Natural killer cell (primary cell): ENCODE measurements around the gene ERBB4. TPM values are rescaled to one million over a fixed set of nuclear protein-coding genes. Genes with fewer than 3 reads are reported as not detected.

Source experiments
- ATAC-seq, 3 donors: fragments of 150-1000 bp in 2 of 3; fragments of 200-7000 bp in 1 of 3; cut with Tn5 transposase; 1 replicate in 1 of 3; 2 replicates in 2 of 3; pipeline ENCODE4 v1.10.0; 2021; ENCODE audit warnings: mild to moderate bottlenecking in 2 of 3, moderate library complexity in 2 of 3
- DNase-seq, 2 donors: peaks; one replicate each; pipeline versions ENCODE4 v3.0.0 to v3.0.0-alpha.2; 2013 to 2021; ENCODE audit warnings: mixed read lengths in 1 of 2
- H3K27ac ChIP-seq: one replicate; pipeline ENCODE4 v1.5.1; 2013; ENCODE audit warnings: mild to moderate bottlenecking, low read length
- H3K27me3 ChIP-seq: one replicate; pipeline ENCODE4 v1.6.1; 2013; ENCODE audit warnings: low read length; ENCODE audit not compliant: control insufficient read depth, insufficient read depth
- H3K36me3 ChIP-seq: one replicate; pipeline ENCODE4 v1.6.1; 2013; ENCODE audit warnings: low read length; ENCODE audit not compliant: control insufficient read depth, insufficient read depth
- H3K4me1 ChIP-seq: one replicate; pipeline ENCODE4 v1.6.1; 2013; ENCODE audit warnings: low read length; ENCODE audit not compliant: control insufficient read depth, insufficient read depth
- H3K4me3 ChIP-seq: one replicate; pipeline ENCODE4 v1.5.1; 2013; ENCODE audit warnings: low read length
- H3K9me3 ChIP-seq: one replicate; pipeline ENCODE4 v1.6.1; 2013; ENCODE audit warnings: low read length; ENCODE audit not compliant: control insufficient read depth, insufficient read depth
- H3K27ac Mint-ChIP-seq, 2 donors: one replicate each; pipeline ENCODE4 v1.8.0; 2022; ENCODE audit warnings: mild to moderate bottlenecking in 2 of 2, mixed read lengths in 2 of 2, moderate library complexity in 1 of 2
- H3K27me3 Mint-ChIP-seq, 2 donors: one replicate each; pipeline ENCODE4 v1.8.0; 2022; ENCODE audit warnings: low read depth in 2 of 2, mixed read lengths in 2 of 2
- H3K36me3 Mint-ChIP-seq: one replicate; pipeline ENCODE4 v1.8.0; 2022; ENCODE audit warnings: mixed read lengths
- H3K4me1 Mint-ChIP-seq, 2 donors: one replicate each; pipeline ENCODE4 v1.8.0; 2022; ENCODE audit warnings: mixed read lengths in 2 of 2
- H3K4me3 Mint-ChIP-seq: one replicate; pipeline ENCODE4 v1.8.0; 2022; ENCODE audit warnings: mild to moderate bottlenecking, moderate library complexity, mixed read lengths
- H3K9me3 Mint-ChIP-seq, 2 donors: one replicate each; pipeline ENCODE4 v1.8.0; 2022; ENCODE audit warnings: mixed read lengths in 2 of 2
- WGBS: methylation state at CpG from one replicate; pipeline ENCODE4 v1.1.7; 2013; ENCODE audit warnings: missing lambda C conversion rate; ENCODE audit not compliant: insufficient coverage; 5-methylcytosine and 5-hydroxymethylcytosine counted together
- intact Hi-C: fragments of 100-400 bp; cut with micrococcal nuclease; formaldehyde crosslinking; loops from one replicate; pipeline ENCODE4 v1.14.2; 2022
- total RNA-seq, 4 donors: library from RNA; stranded (reverse); fragments of 120-200 nt in 1 of 4; gene quantifications; one replicate each; pipeline versions ENCODE4 v1.2.3 to v1.2.4, GENCODE V29; 2013 to 2022
- TF ChIP-seq, protein P1 (sequence below): fragments of 200-600 bp; IDR thresholded peaks from one replicate; pipeline ENCODE4 v1.8.0; 2022; ENCODE audit warnings: antibody characterized with exemption

The ERBB4 gene
- total RNA-seq, 3 donors from 2014 or later (not counting 1 experiment from before 2014, with no cell fraction given) = 0.08 TPM; not detected in 2

DNA sequence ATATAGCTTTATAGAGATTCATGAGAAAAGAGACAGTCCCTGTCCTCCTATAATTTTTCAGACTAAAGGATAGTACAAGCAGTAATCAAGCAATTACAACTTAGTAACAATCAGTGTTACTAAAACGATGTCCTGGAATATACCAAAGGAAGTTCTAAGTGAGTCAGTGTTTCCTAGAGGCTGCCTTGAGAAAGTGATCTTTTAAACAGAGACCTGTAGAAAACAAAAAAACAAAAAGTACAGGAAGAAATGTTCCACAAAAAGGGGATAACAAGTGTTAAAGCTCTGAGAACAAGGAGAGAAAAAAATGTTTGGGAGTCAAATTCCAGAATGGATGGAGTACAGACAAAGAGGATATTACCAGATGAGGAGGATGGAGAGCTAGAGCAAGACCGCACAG lies 556.4 kb downstream of the ERBB4 start:
- no peak for DNase-seq
- H3K27ac Mint-ChIP-seq = no peak overlapping the region

DNA sequence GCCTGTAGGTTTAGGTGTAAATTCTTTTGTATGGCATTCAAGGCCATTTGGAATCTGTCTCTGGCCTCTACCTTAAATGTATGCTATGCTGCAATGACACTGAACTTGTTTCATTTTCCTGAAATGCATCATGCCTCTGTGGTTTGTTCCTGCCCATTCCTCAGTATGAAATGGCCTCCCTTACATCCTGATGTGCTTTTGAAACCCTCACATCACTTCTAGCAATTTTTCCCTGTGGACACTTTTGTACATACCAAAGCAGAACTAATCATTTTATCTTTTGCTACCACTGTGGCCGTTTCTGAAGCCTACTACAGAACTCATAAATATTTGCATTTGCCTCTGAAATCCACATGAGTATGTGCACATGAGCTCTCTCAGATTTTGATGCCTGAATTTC lies 557.2 kb downstream of the ERBB4 start:
- no peaks in the 10 kb centered on the region for H3K4me1 ChIP-seq
- 42% methylated on average over 1 of the region's 1 CpG for WGBS
- no peak overlapping the region for H3K27ac ChIP-seq
- no peak for ATAC-seq
- H3K36me3 ChIP-seq = no peaks in the 10 kb centered on the region
- H3K27ac Mint-ChIP-seq = no peak overlapping the region
- intact Hi-C loops = no loop called here
- no peak overlapping the region for H3K4me3 ChIP-seq
- no peak overlapping the region for H3K4me3 Mint-ChIP-seq
- no peak for DNase-seq
- H3K36me3 Mint-ChIP-seq = no peaks in the 10 kb centered on the region
- peaks cover 4 to 9% of the 10 kb centered on the region in 2 donors for H3K9me3 Mint-ChIP-seq
- H3K27me3 Mint-ChIP-seq = no peaks in the 10 kb centered on the region
- no peaks in the 10 kb centered on the region for H3K27me3 ChIP-seq
- no peaks in the 10 kb centered on the region for H3K4me1 Mint-ChIP-seq
- TF ChIP-seq, protein P1, sequence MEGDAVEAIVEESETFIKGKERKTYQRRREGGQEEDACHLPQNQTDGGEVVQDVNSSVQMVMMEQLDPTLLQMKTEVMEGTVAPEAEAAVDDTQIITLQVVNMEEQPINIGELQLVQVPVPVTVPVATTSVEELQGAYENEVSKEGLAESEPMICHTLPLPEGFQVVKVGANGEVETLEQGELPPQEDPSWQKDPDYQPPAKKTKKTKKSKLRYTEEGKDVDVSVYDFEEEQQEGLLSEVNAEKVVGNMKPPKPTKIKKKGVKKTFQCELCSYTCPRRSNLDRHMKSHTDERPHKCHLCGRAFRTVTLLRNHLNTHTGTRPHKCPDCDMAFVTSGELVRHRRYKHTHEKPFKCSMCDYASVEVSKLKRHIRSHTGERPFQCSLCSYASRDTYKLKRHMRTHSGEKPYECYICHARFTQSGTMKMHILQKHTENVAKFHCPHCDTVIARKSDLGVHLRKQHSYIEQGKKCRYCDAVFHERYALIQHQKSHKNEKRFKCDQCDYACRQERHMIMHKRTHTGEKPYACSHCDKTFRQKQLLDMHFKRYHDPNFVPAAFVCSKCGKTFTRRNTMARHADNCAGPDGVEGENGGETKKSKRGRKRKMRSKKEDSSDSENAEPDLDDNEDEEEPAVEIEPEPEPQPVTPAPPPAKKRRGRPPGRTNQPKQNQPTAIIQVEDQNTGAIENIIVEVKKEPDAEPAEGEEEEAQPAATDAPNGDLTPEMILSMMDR = no peak
- H3K9me3 ChIP-seq = no peaks in the 10 kb centered on the region

More for the DNA sequence above, 556.4 kb downstream of the ERBB4 start:
- no peaks in the 10 kb centered on the region for H3K27me3 ChIP-seq
- no peaks in the 10 kb centered on the region for H3K4me1 ChIP-seq
- H3K36me3 ChIP-seq = no peaks in the 10 kb centered on the region
- no peaks in the 10 kb centered on the region for H3K9me3 ChIP-seq
- Mint-ChIP-seq H3K9me3 (peaks cover 4 to 9% of the 10 kb centered on the region in 2 donors), H3K4me1 (no peaks in the 10 kb centered on the region), H3K27me3 (no peaks in the 10 kb centered on the region), H3K4me3 (no peak overlapping the region), H3K36me3 (no peaks in the 10 kb centered on the region)
- TF ChIP-seq, protein P1 = no peak
- WGBS = 69% methylated on average over 2 of the region's 2 CpGs
- ATAC-seq = no peak
- no peak overlapping the region for H3K27ac ChIP-seq
- no peak overlapping the region for H3K4me3 ChIP-seq
- intact Hi-C loops = no loop called here

DNA sequence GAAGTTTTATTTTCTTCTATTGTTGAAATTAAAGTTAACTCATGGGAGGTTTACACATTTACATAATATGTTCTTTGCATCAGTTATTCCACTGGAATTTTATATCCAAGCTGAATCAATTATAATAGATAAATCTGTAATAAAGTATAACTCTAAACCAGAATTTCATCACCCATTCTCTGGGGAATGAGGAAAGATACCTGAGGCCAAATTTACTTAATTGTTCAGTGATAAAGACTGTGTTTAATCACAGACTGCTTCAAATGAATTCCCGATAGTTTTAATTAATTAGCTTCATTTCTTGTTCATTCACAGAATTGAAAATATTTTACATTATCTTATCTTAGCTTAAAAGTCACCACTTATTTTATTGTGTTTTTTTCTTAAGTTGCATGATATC lies 562.5 kb downstream of the ERBB4 start:
- Histone ChIP-seq H3K9me3 (no peaks in the 10 kb centered on the region), H3K27me3 (no peaks in the 10 kb centered on the region), H3K4me1 (no peaks in the 10 kb centered on the region), H3K4me3 (no peak overlapping the region), H3K36me3 (no peaks in the 10 kb centered on the region), H3K27ac (no peak overlapping the region)
- TF ChIP-seq, protein P1 = no peak
- 100% methylated on average over 1 of the region's 1 CpG for WGBS
- Mint-ChIP-seq H3K4me1 (no peaks in the 10 kb centered on the region), H3K9me3 (peaks cover 5 to 8% of the 10 kb centered on the region in 2 donors), H3K27me3 (no peaks in the 10 kb centered on the region), H3K4me3 (no peak overlapping the region), H3K27ac (no peak overlapping the region), H3K36me3 (no peaks in the 10 kb centered on the region)
- ATAC-seq (no peak), DNase-seq (no peak)
- intact Hi-C loops = no loop called here

DNA sequence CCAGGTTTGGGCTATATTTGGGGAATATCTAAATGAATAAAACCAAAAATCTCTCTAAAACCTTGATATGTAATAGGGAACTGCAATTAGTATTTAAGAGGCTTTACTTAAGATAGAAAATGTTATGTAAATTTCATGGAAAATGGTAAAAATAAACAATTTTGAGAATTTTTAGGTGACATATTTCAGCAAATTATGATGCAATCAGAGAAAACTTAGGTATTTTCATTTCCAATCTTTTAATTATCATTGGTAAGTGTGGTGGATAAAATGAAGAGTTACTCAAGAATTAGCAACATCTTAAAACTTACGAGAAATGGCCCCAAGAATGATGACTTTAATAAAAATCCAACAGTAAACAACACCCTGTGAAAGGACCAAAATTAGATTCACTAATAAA lies 571.4 kb downstream of the ERBB4 start:
- no peaks in the 10 kb centered on the region for H3K27me3 Mint-ChIP-seq
- no peak overlapping the region for H3K27ac Mint-ChIP-seq
- peaks cover 10 to 22% of the 10 kb centered on the region in 2 donors for H3K9me3 Mint-ChIP-seq
- no peak for ATAC-seq
- intact Hi-C loops = no loop called here
- TF ChIP-seq, protein P1 = no peak
- WGBS = no CpG with 5 or more reads among the region's 1 CpG
- no peaks in the 10 kb centered on the region for H3K9me3 ChIP-seq
- no peaks in the 10 kb centered on the region for H3K27me3 ChIP-seq
- no peak overlapping the region for H3K27ac ChIP-seq
- H3K4me1 ChIP-seq = no peaks in the 10 kb centered on the region
- H3K36me3 Mint-ChIP-seq = no peaks in the 10 kb centered on the region
- DNase-seq = no peak
- H3K4me1 Mint-ChIP-seq = no peaks in the 10 kb centered on the region
- H3K4me3 Mint-ChIP-seq = no peak overlapping the region
- H3K36me3 ChIP-seq = no peaks in the 10 kb centered on the region
- H3K4me3 ChIP-seq = no peak overlapping the region
